ENCODE data around the gene OVCA2.
A peak's percentile ranks its signal among the peaks of the same experiment; 100 is the strongest.

Gene OVCA2

DNA sequence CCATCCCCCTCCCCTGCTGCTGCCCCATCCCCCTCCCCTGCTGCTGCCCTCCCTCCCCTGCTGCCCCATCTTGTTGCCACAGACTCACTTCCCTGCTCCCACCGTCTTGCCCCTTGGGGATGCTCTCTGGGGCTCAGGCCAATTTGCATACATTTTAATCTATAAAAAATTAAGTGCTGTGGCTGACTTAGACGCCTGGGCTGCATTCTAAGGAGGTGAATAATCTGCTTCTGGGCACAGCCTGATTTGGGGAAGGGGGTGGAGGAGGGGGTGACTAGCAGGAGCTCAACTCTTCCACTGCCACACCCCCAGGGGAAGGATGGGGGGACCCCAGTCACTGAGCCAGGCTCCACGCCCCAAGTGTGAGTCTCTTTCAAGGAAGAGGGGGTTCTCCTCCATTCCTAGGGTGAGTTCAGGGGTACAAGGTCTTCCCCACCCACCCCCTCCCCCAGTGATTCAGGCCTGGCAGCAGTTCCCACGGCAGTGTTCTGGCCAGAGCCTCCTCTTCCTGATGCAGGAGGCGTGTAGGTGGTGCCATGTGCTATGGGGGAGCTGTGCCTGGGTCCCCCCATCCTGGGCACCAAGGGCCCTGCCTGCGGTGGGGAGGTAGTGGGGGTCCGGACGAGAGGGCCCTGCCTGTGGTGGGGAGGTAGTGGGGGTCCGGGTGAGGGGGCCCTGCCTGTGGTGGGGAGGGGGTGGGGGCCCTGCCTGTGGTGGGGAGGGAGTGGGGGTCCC is 6.8 kb upstream of the OVCA2 start:
- no peak for DNase-seq

DNA sequence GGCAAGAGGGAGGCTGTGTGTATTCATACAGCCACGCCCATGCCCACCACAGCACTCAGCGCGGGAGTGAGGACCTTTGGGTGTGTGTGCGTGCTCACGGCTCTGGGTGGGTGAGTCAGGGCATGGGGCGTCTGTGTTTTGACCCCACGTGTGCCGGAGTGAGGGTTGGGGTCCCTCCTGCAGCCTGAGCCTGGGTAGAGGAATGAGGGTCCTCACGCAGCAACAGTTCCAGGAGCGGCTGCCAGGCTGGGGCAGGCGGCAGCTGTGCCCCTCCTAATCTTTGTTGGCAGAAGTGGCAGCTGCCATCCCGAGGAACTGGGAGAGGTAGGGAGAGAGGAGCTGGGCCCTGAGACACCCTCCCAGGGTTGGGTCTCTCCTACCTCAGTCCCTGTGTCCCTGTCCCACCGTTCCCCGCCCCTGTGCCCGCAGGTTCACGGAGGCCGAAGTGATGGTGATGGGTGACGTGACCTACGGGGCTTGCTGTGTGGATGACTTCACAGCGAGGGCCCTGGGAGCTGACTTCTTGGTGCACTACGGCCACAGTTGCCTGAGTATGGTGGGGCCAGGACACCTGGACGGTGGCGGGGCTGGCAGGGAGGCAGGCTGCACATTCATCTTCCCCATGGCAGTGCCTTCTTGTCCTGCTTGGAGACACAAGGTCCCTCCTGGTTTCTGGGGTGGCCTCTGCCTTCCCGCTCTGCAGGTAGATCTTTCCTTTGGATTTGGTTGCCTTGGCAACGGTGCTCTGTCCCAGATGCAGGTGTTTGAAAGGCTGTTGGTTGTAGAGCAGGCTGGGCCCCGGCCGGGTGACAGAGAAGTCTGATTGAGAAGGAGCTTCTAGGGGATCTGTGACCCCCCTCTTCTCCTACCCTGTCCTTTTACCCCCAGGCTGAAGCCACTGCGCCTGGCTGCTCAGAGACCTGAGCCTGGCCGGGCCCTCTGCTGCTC is 6.0 kb upstream of the OVCA2 start:
- DNase-seq: no peak

DNA sequence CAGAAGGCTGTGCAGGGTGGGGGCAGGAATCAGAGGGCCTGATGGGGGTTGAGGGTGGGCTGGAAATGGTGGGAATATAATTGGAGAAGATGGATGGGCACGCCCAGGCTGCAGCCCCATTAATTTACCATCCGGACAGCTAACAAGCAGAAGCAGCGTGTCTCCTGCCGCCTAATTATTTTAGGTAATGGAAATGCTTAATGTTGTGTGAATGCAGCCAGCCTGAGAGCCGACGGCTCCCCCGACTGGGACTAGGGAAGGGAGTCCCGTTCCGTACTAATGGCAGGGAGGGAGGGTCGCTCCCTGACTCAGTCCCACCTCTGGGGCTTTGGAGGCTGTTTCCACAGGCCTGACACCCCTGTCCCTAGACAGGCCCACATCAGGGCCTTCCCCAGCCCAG is 4.7 kb upstream of the OVCA2 start:
- DNase-seq: no peak

DNA sequence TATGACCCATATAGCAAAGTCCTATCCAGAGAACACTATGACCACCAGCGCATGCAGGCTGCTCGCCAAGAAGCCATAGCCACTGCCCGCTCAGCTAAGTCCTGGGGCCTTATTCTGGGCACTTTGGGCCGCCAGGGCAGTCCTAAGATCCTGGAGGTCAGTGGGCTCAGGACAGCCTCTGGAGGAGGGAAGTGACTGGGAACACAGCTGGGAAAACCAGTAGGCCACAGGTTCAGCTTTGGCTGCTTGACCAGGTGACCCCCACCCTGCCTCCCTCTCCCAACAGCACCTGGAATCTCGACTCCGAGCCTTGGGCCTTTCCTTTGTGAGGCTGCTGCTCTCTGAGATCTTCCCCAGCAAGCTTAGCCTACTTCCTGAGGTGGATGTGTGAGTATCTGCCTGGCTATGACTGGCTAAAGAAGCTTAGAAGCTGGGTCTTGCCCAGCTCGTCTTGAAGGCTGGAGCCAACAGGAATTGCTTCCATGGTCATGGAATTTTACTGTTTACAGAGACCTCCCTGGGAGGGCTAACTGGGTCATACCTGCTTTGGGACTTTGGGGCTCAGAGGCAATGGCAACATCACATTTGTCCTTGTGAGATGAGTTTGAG is 1.5 kb upstream of the OVCA2 start:
- no peak for DNase-seq

DNA sequence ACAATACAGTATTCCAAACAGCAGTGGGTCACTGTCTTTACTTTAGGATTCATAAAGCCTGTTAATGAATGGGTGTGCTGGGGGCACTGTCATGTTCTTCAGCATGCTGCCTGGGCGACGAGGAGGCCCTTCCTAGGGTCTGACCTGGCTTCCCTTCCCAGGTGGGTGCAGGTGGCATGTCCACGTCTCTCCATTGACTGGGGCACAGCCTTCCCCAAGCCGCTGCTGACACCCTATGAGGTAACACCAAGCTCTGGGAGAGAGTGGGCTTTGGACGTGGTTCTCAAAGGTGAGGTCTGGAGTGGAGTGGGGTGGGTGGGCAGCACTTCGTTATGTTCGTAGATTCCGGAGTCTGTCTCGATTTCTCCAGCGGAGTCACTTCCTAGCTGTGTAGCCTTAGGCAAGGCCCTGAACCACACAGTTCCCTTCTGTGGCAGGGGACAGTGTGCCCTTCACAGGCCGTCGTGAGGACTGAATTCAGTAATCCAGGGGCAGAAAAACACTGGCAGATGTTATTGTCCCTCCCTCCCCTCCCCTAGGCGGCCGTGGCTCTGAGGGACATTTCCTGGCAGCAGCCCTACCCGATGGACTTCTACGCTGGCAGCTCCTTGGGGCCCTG is 771 bp upstream of the OVCA2 start:
- no peak for DNase-seq

DNA sequence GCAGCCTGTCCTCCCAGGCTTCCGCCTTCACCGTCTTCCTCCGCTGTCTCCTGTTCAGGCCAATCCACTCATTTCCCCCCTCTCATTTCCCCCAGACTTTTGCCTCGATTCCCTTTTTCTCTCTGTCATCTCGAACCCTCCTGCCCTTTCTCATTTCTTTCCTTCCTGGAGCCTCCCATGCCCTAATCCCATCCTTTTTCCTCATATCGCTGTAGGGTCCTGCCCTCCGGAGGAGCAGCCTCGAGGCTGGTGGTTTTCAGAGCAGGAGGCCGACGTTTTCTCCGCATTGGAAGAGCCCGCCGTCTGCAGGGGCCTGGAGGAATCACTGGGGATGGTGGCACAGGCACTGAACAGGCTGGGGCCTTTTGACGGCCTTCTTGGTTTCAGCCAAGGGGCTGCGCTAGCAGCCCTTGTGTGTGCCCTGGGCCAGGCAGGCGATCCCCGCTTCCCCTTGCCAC is 597 bp downstream of the OVCA2 start:
- no peak for DNase-seq

DNA sequence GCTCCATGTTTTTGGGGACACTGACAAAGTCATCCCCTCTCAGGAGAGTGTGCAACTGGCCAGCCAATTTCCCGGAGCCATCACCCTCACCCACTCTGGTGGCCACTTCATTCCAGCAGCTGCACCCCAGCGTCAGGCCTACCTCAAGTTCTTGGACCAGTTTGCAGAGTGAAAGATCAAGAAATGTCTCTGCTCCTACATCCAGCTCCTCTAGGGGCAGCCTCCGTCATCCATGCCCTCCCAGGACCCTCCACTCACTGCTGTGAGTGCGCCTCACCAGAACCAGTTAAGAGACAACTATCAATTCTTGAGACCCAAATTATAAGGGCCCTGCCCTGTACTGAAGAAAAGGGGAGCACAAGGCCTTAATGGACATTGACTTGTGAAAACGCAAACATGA is 1.1 kb downstream of the OVCA2 start:
- no peak for DNase-seq

DNA sequence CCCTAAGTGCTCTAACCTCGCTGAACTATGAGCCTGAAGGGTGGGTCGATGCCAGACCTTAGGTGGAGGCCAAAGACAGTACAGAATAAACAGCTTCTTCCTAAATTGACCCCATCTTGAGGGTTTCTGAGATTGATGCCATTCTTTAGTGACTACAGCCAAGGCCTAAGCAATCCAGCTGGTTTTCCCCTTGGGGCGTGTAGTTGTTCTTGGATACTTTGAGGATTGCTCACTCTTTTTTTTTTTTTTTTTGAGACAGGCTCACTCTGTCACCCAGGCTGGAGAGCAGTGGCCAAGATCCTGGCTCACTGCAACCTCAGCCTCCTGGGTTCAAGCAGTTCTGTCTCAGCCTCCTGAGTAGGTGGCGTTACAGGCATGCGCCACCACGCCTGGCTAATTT is 2.0 kb downstream of the OVCA2 start:
- DNase-seq: no peak

DNA sequence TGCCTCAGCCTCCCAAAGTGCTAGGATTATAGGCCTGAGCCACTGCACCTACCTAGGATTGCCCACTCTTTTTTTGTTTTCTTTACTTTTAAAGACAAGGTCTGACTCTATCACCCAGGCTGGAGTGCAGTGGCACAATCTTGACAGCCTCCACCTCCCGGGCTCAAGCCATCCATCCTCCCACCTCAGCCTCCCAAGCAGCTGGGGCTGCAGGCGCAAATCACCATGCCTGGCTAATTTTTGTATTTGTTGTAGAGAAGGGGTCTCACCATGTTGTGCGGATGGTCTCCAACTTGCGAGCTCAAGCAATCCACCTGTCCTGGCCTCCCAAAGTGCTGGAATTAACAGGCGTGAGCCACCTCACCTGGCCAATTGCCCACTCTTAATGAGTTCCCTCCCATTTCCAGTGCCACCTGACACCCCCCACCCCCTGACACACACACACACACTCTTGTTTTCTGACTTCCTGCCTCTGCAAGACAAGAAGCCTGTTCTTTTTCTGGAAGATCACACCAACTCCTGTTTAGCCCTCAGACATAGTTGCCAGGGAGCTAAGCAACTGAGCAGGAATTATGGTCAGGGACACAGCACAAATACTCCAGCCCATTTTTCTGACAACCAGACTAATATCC is 2.6 kb downstream of the OVCA2 start:
- no peak for DNase-seq

DNA sequence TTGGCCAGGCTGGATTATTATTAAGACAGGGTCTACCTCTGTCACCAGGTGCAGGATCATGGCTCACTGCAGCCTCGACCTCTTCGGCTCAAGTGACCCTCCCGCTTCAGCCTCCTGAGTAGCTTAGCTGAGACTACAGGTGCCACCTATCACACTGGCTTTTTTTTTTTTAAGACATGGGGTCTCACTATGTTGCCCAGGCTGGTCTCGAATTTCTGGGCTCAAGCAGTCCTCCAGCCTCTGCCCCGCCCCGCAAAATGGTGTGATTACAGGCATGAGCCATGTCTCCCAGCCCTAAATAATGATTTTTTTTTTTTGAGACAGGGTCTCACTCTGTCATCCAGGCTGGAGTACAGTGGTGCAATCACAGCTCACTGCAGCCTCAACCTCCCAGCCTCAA is 5.8 kb downstream of the OVCA2 start:
- no peak for DNase-seq

DNA sequence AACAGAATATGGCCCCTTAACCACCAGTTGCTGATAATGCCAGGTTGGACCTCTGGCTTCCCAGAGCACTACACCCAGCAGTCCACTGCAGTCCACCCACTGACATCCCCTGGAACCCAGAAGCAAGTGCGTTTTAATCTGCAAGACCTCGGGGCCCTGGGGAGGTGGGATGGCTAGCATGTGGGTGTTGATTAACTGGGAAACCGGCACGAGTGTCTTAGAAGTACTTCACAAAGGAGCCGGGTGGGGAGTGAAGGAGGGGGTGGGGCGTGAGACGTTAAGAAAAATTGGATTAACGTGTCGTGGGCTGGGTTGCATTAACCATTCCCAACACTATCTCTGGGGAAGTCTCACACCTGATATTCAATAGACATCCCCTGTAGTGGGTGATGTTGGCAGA is 7.0 kb downstream of the OVCA2 start:
- no peak for DNase-seq

DNA sequence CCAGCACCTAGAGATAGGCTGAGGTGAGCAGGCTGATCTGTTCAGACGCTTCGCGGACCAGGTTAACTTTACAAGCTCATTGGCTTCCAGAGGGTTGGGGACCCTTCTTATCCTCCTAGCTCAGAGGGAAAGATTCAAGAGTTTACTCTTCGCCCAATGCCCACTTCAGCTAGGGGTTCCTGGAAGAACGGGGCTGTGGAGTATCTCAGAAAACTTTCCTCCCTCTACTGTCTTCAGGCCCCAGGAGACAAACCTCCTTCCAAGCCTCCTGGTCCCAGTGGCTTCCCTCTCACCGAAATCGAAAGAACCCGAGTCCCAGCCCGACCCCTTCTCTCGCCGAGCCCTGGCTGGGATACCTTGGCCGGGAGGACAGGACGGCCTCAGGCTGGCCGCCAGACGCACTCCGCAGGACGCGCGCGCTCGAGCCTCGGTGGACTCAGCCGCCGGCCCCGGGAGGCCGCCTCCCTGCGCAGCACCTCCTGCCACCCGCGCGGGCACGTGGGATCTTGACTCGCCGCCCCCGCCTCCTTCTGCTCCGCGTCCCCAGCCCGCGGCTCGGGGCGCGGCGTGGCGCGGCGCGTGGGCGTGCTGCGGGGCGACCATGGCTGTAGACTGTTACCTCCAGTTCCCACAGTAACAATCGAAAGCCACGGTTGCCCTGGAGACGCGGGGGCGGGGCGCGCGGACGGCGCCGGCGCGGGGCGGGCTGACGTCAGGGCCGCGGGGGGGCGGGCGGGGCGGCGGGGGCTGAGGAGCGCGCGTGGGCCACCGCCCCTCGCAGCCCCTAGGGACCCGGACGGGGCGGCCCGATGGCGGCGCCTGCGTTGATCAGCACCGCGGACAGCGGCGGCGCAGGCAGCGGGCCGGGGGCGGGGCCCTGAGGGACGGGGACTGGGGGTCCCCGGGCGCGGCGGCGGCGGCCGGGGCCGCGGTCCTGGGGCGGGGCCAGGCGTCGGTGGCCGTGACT is 7.8 kb downstream of the OVCA2 start:
- DNase-seq: peak; percentile 90

DNA sequence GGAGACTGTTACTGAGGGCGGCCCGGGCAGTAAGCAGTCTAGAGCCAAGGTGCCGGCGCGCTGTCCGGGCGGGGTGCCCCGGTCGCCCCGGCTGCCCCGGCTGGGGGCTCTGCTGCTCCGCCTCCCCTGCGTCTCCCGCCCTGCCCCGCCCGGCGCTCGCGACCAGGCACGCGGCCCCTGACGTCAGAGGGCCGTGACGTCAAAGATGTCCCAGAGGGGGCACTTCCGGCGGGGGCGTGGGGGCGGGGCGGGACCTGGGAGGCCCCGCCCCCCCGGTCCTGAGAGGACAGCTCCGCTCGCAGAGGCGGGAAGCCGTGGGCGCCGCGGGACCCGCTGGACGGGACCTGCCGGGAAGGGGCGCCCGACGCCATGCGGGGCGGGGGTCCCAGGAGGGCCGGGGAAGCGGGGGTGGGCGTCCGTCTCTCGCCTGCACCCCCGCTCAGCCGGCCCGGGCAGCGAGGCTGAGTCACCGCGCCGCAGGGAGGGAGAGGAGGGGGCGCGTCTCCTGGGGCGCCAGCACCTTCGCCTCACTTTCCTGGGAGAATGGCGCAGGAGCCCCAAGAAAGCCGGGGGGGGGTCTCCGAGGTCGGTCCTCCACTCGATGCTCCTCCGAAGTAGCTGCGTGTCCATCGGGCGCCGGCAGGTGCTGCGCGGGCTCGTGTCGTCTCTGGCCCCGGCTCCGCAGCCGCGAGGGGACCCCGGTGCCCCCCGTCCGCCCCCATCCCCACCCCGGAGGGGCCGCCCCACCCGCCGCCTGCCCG is 8.7 kb downstream of the OVCA2 start:
- DNase-seq: peak; percentile 77

DNA sequence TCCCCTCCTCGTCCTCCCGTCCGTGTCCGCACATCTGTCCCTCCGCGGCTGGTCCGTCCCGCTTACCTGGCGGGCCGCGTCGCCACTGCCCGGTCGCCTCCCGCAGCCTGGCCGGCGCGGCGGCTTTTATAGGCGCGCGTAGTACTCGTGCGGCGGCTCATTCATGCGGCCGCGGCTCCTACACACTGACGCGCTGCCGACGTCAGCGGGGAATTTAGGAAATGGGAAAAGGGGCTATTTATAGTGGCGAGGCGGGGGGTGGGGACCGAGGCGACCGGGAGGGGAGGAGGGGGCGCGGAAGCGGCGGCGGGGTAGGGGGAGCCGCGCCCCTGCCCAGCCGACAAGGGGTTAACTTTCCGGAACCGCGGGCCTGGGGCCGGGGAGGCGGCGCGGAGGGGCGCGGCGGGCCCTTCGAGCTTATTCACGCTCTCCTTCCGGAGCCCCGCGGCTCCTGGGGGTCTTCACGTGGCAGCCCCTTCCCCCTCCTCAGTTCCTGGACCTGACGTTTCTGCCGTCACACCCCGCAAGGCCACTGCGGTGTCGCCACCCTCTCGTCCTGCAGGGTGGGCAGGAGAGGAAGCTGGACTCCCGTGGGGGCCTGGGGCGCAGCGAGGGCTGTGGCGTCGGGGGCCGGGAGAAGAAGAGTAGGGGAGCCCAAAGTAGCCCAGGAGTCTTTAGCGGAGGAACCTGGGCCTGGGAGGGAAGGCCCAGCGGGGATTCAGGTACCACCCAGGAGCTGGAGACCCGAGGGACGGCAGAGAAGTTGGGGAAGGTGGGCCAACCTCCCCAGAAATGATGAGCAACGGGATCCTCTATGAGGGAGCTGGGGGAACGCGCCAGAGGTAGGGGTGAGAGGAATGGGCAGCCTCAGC is 9.5 kb downstream of the OVCA2 start:
- DNase-seq: no peak

DNA sequence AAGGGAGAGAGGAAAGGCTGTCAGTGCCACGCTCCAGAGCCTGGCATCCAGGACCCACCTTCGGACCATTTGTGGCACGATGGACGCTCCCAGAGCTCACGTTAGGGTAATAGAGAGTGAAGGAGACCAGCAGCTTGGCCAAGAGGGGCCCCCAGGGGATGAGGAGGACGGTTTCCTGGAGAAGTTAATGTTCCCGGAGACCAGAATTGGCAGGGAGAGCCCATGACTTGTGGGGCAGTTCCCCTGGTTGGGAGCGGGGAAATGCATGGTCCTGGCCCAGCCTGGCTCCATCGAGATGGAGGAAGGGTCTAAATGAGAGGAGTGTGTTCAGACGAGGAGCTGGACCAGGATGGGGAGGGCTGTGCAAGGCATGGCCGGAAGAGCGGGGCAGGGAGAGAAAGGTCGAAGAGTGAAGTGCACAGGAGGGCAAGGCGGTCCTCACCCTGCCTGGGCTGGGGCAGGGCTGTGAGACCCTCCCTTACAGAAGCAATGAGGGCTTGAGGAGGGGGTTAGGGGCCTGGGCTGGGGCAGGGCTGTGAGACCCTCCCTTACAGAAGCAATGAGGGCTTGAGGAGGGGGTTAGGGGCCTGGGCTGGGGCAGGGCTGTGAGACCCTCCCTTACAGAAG is 10.2 kb downstream of the OVCA2 start:
- no peak for DNase-seq

DNA sequence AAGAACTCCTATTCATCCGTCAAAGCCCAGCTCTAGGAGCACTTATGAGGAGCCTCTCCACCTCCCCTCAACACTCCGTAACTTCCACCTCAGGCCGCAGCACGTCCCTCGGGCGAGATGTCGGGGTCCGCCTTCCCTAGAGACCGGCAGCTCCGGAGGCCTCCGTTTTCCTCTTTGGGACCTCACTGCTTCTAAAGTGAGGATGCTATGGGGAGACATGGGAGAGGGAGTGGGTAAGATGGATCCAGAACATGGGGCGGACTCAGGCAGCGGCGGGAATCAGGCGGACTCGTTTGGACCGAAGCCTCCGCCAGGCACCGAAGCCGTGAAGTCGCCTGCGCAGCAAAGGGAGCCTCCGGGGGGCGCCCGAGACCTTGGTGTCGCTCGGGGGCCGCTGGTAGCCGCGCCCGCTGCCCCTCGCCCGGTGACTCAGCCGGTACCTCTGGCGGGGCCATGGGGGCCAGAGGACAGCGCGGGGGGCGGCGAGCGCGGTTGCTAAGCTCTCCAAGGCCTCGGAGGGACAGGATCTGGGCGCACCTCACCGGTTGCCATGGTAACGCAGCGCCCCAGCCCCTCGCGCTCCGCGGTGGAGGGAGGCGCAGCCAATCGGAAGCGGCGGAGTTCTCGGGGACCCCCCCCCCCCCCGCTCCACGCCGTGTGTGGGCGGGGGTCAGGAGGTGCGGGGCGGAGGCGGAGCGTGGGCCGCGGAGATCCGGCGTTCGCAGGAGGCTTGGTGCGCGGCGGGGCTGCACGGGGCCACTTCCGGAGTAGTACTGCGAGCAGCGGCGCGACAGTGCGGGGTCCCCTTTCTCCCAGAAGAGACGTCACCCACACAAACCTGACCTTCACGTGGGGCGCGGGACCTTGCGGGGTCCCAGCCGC is 11.8 kb downstream of the OVCA2 start:
- peak; percentile 80 for DNase-seq

DNA sequence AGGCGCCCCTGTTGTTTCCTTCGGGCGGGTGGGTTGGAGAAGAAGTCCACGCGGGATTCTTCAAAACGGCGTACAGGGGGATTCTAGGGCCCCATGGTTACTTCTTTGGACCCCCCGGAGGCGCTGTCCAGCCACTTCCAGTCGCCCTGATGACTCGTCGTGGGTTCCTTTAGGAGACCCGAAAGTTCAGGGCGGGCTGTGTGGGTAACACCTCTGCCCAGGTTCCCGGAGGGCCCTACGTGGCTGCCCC is 12.4 kb downstream of the OVCA2 start:
- no peak for DNase-seq

DNA sequence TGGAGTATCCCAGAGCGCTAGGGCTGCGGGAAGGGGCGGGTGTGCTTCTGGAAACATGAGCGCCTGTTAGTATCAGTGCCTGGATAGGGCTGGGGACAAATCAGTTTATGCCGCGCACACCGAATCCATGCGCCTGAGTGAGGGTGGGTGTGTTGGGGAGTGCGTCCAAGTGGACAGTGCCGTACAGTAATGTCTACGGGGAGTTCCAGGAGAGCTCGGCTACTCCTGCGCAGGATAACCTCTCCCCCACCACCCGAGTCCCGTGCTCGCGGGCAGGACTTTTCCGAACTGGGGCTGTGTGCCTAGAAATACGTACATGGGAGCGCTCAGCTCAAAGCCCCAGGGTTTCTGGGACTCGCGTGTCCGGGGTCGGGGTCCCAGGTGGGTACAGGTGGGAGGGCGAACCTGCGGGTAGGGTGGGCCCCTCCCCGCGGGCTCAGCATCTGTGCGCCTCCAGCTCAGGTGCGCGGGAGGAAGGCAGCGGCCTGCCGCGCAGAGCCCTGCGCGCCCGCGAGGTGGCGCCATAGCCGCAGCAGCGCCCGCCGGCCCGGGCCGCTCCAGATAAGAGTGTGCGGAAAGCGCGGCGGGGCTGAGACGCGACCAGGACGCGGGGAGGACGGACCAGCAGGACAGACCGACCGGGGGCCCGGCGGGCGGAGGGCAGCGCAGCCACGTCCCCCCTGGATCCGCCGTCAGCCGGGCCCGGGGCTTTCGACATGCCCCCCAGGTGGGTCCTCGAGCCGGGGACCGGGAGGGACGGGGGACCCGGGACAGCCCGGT is 12.9 kb downstream of the OVCA2 start, which contains the start of gene HIC1:
HIC1 (plus strand) TSS at position 592 of the 780 bp plus-strand sequence. CDS start 1,588 bp downstream, outside the sequence.
- DNase-seq: peak; percentile 84

Data from activated naive CD4-positive, alpha-beta T cell treated with anti-CD3 and anti-CD28 coated beads, Interleukin-2, amount 50 U/mL, for 16 hours (primary cell).